B cell (primary cell): ENCODE results near the gene TBXT.

ENCODE experiments used
- EZH2 ChIP-seq: IDR thresholded peaks from 2 replicates; pipeline ENCODE4 v1.6.1; 2012; ENCODE audit warnings: borderline replicate concordance, low read depth, mild to moderate bottlenecking, moderate library complexity, low read length; ENCODE audit not compliant: insufficient read depth, poor library complexity, severe bottlenecking
- TF ChIP-seq, protein P1 (sequence below): fragments of 200-600 bp; IDR thresholded peaks from one replicate; pipeline ENCODE4 v1.8.0; 2022; ENCODE audit warnings: antibody characterized with exemption, mild to moderate bottlenecking

DNA sequence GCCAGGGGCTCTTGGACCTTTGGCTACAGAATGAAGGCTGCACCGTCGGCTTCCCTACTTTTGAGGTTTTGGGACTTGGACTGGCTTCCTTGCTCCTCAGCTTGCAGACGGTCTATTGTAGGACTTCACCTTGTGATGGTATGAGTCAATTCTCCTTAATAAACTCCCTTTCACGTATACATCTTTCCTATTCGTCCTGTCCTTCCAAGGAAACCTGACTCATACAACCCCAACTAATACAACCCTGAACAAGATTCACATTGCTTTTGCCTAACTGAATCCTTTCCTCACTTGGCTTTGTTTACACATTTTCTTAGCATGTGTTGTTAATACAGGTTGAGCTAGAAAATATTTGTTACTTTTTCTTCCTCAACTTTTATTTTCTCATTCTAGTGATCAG, 21.9 kb downstream of the TBXT start:
- TF ChIP-seq, protein P1, sequence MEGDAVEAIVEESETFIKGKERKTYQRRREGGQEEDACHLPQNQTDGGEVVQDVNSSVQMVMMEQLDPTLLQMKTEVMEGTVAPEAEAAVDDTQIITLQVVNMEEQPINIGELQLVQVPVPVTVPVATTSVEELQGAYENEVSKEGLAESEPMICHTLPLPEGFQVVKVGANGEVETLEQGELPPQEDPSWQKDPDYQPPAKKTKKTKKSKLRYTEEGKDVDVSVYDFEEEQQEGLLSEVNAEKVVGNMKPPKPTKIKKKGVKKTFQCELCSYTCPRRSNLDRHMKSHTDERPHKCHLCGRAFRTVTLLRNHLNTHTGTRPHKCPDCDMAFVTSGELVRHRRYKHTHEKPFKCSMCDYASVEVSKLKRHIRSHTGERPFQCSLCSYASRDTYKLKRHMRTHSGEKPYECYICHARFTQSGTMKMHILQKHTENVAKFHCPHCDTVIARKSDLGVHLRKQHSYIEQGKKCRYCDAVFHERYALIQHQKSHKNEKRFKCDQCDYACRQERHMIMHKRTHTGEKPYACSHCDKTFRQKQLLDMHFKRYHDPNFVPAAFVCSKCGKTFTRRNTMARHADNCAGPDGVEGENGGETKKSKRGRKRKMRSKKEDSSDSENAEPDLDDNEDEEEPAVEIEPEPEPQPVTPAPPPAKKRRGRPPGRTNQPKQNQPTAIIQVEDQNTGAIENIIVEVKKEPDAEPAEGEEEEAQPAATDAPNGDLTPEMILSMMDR, result no peak
- TF ChIP-seq EZH2, result no peak
